MG63 (cell line): ENCODE data around the gene EMP2. TPM values are rescaled to one million over a fixed set of nuclear protein-coding genes. Genes with fewer than 3 reads are reported as not detected.
A peak's percentile ranks its signal among the peaks of the same experiment; 100 is the strongest.
"Not testable (repeated sequence)": the region's sequence is repeated elsewhere in the genome, so short reads cannot be mapped to it uniquely, and the experiment has no call there.

ENCODE experiments used
- DNase-seq: peaks from one replicate; pipeline ENCODE4 v3.0.0-alpha.2; 2020
- H3K27me3 ChIP-seq: fragments of 250-450 bp; sonication (Bioruptor Pico); 2 replicates; pipeline ENCODE4 v1.5.1; 2020; ENCODE audit warnings: mild to moderate bottlenecking, moderate library complexity
- H3K36me3 ChIP-seq: fragments of 250-450 bp; sonication (Bioruptor Pico); 2 replicates; pipeline ENCODE4 v1.5.1; 2020; ENCODE audit warnings: mild to moderate bottlenecking, moderate library complexity
- H3K4me3 ChIP-seq: fragments of 250-450 bp; sonication (Bioruptor Pico); 2 replicates; pipeline ENCODE4 v1.5.1; 2020; ENCODE audit warnings: mild to moderate bottlenecking, moderate library complexity
- H3K9me3 ChIP-seq: fragments of 250-450 bp; sonication (Bioruptor Pico); 2 replicates; pipeline ENCODE4 v1.5.1; 2020; ENCODE audit warnings: mild to moderate bottlenecking, moderate library complexity
- total RNA-seq: library from RNA; depleted of rRNA; stranded (reverse); fragments of >200 nt; shearing (Covaris generic); gene quantifications from 2 replicates; pipeline ENCODE4 v1.2.3, GENCODE V29; 2014; ENCODE audit warnings: low replicate concordance

EMP2 gene
- total RNA-seq, 1 experiment from 2014 or later, result 22.5 TPM

DNA sequence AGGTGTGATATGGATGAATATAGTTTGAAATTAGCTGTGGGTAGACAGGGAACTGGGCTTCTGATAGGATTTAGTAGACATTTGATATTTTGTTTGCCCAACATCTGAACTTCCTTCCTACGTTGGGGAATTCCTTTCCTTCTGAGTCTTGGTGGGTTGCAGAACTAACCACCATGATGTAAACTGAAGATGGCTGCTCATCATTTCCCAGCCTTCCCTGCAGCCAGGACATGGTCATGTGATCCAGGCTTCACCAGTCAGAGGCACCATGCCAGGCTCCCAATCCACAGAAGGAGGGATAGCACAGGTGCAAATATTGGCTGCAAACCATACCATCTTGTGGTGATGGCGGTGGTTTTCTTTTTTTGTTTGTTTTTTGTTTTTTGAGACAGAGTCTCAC is 57.4 kb downstream of the EMP2 start:
- DNase-seq, result no peak

GRCh38 chr16:10521681-10522274 is 58.6 kb downstream of the EMP2 start:
- Histone ChIP-seq H3K4me3 (no peak overlapping the region), H3K36me3 (no peaks in the 10 kb centered on the region), H3K9me3 (no peaks in the 10 kb centered on the region), H3K27me3 (no peaks in the 10 kb centered on the region)
- DNase-seq, result peak; percentile 55

More for the DNA sequence above, 57.4 kb downstream of the EMP2 start:
- no peaks in the 10 kb centered on the region for H3K27me3 ChIP-seq
- H3K36me3 ChIP-seq, result no peaks in the 10 kb centered on the region
- no peaks in the 10 kb centered on the region for H3K9me3 ChIP-seq
- no peak overlapping the region for H3K4me3 ChIP-seq

GRCh38 chr16:10520869-10521578 is 59.4 kb downstream of the EMP2 start:
- H3K36me3 ChIP-seq, result no peaks in the 10 kb centered on the region
- no peak for DNase-seq
- no peaks in the 10 kb centered on the region for H3K9me3 ChIP-seq
- no peaks in the 10 kb centered on the region for H3K27me3 ChIP-seq
- no peak overlapping the region for H3K4me3 ChIP-seq

DNA sequence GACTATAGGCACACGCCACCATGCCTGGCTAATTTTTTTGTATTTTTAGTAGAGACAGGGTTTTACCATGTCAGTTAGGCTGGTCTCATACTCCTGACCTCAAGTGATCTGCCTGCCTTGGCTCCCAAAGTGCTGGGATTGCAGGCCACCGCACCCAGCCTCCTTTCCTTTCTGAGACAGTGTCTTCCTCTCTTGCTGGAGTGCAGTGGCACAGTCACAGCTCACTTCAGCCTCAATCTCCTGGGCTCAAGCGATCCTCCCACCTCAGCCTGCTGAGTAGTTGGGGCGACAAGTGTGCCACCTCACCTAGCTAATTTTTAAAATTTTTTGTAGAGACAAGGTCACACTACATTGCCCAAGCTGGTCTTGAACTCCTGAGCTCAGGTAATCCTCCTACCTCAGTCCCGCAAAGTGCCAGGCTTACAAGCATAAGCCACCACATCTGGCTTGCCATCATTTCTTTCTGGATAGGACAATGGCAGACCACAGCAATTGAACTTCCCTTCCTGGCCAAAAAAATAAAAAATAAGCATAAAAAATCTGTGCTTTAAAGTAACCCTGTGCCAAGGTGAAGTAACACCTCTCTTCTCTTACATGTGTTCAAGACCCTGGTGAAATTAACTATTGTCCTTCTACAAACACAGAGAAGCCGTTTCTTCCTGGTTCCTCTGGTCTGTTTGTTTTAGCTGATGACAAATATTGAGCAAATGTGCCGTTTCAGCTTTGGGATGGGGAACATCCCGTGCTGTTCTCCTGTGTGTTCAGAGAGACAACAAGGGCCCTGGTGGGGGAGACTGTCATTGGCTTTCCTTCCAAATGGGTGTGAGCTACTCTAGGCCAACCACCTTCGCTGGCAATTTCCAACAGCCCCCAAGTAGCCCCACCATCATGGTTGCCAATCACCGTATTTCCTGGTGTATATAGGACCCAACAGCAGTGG is 60.2 kb downstream of the EMP2 start:
- Histone ChIP-seq H3K27me3 (no peaks in the 10 kb centered on the region), H3K9me3 (no peaks in the 10 kb centered on the region), H3K36me3 (no peaks in the 10 kb centered on the region), H3K4me3 (no peak overlapping the region)
- no peak for DNase-seq

DNA sequence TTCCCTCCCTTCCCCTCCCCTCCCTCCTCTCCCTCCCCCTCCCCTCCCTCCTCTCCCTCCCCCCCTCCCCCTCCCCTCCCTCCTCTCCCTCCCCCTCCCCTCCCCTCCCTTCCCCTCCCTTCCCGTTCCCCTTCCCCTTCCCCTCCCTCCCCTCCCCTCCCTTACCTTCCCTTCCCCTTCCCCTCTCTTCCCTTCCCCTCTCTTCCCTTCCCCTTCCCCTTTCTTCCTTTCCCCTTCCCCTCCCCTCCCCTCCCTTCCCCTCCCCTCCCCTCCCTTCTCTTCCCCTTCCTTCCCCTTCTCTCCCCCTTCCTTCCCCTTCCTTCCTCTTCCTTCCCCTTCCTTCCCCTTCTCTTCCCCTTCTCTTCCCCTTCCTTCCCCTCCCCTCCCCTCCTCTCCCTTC is 61.1 kb downstream of the EMP2 start:
- H3K9me3 ChIP-seq, result no peaks in the 10 kb centered on the region

DNA sequence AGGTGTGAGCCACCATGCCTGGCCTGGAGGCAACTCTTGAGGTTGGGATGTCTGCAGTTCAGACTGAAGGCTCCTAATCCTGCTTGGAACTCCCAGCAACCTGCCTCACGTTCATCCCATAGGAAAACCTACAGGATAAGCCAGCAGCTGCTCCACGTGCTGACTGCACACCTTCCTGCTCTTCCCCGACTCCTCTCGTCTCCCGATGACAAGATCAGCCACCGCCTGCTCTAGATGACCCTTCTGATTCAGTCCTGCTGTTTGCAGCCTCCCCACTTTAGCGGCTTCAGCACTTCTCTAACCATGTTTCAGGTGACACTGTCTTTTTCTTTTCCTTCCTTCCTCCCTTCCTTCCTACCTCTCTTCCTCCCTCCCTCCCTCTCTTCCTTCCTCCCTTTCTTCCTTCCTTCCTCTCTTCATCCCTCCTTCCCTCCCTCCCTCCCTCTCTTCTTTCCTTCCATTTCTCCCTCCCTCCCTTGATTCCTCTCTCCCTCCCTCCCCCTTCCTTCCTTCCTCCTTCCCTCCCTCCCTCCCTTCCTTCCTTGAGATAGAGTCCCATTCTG is 61.8 kb downstream of the EMP2 start:
- H3K9me3 ChIP-seq, result no peaks in the 10 kb centered on the region
- no peaks in the 10 kb centered on the region for H3K27me3 ChIP-seq
- no peak for DNase-seq
- H3K4me3 ChIP-seq, result no peak overlapping the region
- no peaks in the 10 kb centered on the region for H3K36me3 ChIP-seq

More for the DNA sequence above, 61.1 kb downstream of the EMP2 start:
- no peak for DNase-seq
- Histone ChIP-seq H3K27me3 (no peaks in the 10 kb centered on the region), H3K4me3 (no peak overlapping the region), H3K36me3 (no peaks in the 10 kb centered on the region)

DNA sequence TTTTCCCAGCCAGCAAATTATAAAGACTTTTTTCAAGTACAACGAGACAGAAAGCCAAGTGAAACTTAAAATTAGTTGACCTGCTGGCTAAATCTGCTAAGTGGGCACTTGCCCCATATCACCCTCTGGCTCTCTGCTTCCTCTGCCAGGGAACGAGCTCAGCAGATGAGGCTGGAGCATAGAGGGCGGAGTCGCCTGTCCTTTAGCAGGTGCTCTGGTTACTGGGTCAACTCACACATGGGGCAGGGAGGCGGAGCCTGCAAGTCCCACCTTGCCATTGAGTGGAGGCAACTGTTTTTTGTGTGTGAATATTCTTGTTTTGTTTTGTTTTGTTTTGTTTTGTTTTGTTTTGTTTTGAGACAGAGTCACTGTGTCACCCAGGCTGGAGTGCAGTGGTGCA is 62.5 kb downstream of the EMP2 start:
- H3K36me3 ChIP-seq, result no peaks in the 10 kb centered on the region
- no peak overlapping the region for H3K4me3 ChIP-seq
- DNase-seq, result no peak
- H3K27me3 ChIP-seq, result no peaks in the 10 kb centered on the region
- H3K9me3 ChIP-seq, result no peaks in the 10 kb centered on the region

- no peak overlapping the region for H3K4me3 ChIP-seq
- no peaks in the 10 kb centered on the region for H3K27me3 ChIP-seq
- no peaks in the 10 kb centered on the region for H3K9me3 ChIP-seq
- no peak for DNase-seq
- no peaks in the 10 kb centered on the region for H3K36me3 ChIP-seq
Measured at GRCh38 chr16:10514369-10515055, 65.9 kb downstream of the EMP2 start.

DNA sequence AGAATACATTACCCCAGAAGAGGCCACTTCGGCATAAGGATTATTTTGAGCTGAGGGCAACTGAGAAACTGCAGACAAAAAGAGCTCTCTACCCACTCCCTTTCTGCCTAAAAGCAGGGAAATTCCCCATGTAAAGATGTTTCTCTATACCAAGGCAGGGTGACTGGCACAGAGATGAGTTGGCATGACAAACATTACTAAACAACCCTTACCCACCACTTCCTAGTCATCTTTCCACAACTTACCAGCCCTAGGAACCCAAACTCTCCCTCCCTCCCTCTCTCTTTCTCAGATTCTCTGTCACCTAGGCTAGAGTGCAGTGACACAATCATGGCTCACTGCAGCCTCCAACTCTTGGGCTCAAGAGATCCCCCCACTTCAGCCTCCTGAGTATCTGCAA is 68.6 kb downstream of the EMP2 start:
- DNase-seq, result no peak
- no peaks in the 10 kb centered on the region for H3K27me3 ChIP-seq
- no peaks in the 10 kb centered on the region for H3K9me3 ChIP-seq
- no peak overlapping the region for H3K4me3 ChIP-seq
- H3K36me3 ChIP-seq, result no peaks in the 10 kb centered on the region

DNA sequence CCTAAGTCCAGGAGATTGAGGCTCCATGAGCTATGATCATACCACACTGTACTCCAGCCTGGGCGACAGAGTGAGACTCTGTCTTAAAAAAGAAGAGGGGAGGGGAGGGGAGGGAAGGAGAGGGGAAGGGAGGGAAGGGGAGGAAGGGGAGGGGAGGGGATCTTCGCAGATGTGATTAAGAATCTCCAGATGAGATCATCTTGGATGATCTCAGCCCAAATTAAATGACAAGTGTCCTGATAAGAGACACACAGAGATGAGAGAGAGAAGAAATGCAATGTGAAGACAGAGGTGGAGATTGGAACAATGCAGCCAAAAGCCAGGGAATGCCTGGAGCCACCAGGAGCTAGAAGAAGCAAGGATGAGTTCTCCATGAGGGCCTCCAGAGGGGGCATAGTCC is 70.1 kb downstream of the EMP2 start:
- Histone ChIP-seq H3K27me3 (no peaks in the 10 kb centered on the region), H3K9me3 (no peaks in the 10 kb centered on the region), H3K36me3 (no peaks in the 10 kb centered on the region), H3K4me3 (no peak overlapping the region)
- DNase-seq, result no peak

DNA sequence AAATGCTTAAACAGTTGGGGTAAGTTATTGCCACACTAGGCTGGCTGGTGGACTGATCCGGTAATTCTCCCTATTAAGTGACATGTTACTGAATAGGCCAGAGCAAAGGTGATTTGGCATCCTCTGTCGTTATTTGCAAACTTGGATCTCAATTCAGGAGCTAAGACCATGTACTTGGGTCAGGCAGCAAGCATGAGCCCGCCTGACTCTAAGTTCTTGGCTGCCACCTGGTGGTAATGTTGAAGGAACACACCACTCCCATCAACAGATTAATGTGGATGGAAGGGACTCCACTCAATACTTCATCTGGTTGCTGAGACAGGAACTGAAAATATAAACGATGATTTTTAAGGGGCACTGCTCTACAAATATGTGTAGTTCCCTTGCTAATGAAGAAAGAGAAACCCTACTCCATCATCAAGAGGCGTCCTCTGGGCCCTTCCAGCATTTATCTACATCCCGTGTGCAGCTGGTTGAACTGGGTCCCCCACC is 70.8 kb downstream of the EMP2 start:
- H3K9me3 ChIP-seq, result no peaks in the 10 kb centered on the region
- DNase-seq, result peak; percentile 60
- no peaks in the 10 kb centered on the region for H3K27me3 ChIP-seq
- no peak overlapping the region for H3K4me3 ChIP-seq
- H3K36me3 ChIP-seq, result no peaks in the 10 kb centered on the region

GRCh38 chr16:10505286-10505685 is 75.1 kb downstream of the EMP2 start:
- not testable (repeated sequence) for DNase-seq, H3K9me3 ChIP-seq, H3K36me3 ChIP-seq, H3K27me3 ChIP-seq, H3K4me3 ChIP-seq

DNA sequence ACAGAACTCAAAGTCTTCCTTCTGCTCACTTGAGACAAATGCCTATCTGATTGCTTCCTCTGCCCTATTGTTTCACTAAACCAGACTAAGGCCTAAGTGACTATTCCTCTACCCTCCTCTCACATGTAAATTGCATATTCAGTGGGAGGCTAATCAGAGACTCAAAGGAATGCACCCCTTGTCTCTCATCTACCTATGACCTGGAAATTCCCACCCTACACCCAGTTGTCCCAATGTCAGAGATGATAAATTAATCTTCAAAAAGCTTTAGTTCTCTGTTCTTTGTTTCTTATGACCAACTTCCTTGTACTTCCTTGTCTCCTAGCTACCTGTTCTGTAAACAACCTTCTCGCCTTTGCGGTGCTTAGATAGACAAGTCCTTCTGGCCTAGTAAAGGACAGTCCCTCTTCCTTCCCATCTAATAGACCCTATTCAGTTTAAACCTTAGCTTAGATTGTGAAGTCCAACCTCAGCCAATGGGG is 76.0 kb downstream of the EMP2 start:
- no peak for DNase-seq
- H3K4me3 ChIP-seq, result no peak overlapping the region
- H3K36me3 ChIP-seq, result no peaks in the 10 kb centered on the region
- no peaks in the 10 kb centered on the region for H3K27me3 ChIP-seq
- no peaks in the 10 kb centered on the region for H3K9me3 ChIP-seq

DNA sequence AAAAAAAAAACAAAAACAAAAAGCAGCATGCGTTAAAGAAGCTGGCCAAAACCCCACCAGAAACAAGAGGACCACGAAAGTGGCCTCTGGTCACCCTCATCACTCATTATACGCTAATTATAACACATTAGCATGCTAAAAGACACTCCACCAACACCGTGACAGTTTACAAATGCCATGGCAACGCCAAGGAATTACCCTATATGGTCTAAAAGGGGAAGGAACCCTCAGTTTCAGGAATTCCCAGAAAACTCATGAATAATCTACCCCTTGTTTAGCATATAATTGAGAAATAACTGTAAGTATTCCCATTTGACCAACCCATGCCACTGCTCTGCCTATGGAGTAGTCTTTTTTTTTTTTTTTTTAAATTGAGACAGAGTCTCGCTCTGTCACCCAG is 77.6 kb downstream of the EMP2 start:
- Histone ChIP-seq H3K27me3 (no peaks in the 10 kb centered on the region), H3K4me3 (no peak overlapping the region), H3K36me3 (no peaks in the 10 kb centered on the region), H3K9me3 (no peaks in the 10 kb centered on the region)
- no peak for DNase-seq

DNA sequence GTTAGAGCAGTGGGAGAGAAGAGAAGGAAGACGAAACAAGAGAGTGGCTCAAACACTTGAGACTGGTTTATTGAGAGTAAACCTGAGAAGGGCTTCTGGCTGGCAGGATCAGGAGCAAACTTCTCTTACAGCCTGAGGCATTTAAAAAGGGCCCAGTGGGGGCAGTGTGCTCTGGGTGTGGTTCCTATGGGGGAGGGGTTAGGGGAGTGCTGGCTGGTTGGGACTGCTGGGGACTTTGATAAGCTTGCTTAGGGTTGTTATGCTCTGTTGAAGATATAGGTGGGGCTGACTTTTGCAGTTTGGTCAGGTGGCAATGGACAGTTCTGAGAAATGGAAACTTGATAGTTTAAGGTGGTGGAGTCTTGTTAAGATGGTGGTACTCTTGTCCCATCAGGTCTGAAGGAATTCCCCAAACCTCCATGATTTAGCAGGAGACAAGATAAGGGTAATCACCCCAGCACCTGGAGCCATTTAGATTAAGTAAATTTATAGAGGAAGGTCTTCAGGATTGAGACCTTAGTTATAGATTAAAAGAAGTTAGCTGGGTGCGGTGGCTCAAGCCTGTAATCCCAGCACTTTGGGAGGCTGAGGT is 79.3 kb downstream of the EMP2 start:
- no peak for DNase-seq

DNA sequence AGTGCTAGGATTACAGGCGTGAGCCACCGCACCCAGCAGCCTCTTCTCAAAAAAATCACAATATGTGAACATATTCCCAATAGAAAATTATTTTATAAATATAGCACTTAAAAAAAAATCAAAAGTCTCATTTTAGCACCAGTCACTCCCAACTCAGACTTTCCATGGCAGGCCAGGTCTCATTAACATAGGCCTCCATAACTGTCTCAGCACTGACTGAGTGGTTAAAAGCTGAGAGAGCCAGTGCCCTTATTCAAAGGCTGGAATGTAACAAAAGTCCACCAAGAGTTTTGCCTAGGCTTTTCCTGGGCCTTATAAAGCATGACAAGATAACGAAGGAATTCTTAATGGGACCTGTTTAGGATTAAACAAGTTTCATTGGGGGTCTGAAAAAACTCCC is 79.8 kb downstream of the EMP2 start:
- H3K4me3 ChIP-seq, result no peak overlapping the region
- DNase-seq, result no peak
- H3K9me3 ChIP-seq, result no peaks in the 10 kb centered on the region
- H3K27me3 ChIP-seq, result no peaks in the 10 kb centered on the region
- no peaks in the 10 kb centered on the region for H3K36me3 ChIP-seq

More for the DNA sequence above, 79.3 kb downstream of the EMP2 start:
- no peaks in the 10 kb centered on the region for H3K9me3 ChIP-seq
- no peaks in the 10 kb centered on the region for H3K27me3 ChIP-seq
- H3K4me3 ChIP-seq, result no peak overlapping the region
- no peaks in the 10 kb centered on the region for H3K36me3 ChIP-seq
